GM21381 (cell line): ENCODE measurements around the gene REPS2.

ENCODE experiments used
- ATAC-seq: cut with Tn5 transposase; IDR thresholded peaks from one replicate; pipeline ENCODE4 v1.9.1; 2021; ENCODE audit warnings: mild to moderate bottlenecking, moderate library complexity; ENCODE audit not compliant: unreplicated experiment

Gene REPS2

GRCh38 chrX:17031827-17032226 is 85.4 kb downstream of the REPS2 start:
- no peak for ATAC-seq

GRCh38 chrX:17032351-17032750 is 85.9 kb downstream of the REPS2 start:
- no peak for ATAC-seq

DNA sequence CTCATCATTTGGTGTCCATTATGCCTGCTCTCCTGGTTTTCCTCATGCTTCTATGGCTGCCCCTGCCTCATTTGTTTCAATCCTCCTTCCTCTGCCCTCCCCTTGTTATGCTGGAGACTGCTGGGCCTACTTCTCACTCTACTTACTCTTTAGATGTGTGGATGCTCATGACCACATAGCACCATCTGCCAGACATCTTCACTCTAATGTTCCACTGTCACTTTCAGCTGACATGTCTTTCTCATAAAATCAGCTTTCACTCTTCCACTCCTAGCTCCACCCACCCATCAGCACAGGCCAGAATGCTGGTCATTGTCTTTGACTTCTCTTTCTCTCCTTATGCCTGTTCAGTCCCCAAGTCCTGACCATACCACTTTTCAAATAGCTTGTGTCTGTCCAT is 86.8 kb downstream of the REPS2 start:
- ATAC-seq = no peak

DNA sequence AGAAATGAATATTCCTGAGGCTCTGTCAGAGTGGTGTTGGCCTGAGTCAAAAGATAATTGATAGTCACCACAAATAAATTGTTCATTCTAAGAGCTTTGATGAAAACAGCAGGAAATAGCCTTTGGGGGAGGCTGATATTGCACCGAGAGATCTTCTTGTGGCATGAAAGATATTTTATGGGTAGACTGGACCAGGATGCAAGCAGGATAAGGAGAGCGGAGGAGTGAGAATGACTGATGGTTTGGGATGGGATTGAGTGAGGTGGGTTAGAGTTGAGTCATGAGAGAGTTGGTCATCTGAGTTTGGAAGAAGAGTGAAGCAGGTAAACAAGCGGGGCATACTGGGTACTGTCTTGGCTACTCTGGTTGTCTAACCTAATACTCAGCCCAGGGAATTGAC is 88.7 kb downstream of the REPS2 start:
- ATAC-seq = no peak

GRCh38 chrX:17036171-17036961 is 89.9 kb downstream of the REPS2 start:
- ATAC-seq = no peak

- no peak for ATAC-seq
Measured at GRCh38 chrX:17038277-17038676, 91.8 kb downstream of the REPS2 start.

GRCh38 chrX:17038681-17039161 is 92.3 kb downstream of the REPS2 start:
- no peak for ATAC-seq

- no peak for ATAC-seq
Measured at GRCh38 chrX:17039826-17040225, 93.4 kb downstream of the REPS2 start.

DNA sequence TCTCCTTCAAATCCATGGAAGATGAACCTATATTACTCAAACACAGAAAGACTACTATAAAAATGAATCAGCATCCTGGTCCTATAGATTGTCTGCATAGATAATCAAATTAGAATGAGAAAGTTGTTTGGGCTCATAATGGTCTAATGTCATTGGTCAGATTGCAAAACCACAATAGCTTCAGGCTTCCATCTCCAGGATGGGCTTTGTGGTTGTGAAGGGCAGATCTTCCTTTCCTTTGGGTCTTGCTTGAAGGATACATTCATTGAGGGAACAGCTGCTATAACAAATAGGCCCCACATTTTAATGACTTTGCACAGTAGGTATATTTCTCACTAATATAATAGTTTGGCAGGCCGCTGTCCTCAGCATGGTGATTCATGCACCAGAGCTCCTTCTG is 94.3 kb downstream of the REPS2 start:
- no peak for ATAC-seq

DNA sequence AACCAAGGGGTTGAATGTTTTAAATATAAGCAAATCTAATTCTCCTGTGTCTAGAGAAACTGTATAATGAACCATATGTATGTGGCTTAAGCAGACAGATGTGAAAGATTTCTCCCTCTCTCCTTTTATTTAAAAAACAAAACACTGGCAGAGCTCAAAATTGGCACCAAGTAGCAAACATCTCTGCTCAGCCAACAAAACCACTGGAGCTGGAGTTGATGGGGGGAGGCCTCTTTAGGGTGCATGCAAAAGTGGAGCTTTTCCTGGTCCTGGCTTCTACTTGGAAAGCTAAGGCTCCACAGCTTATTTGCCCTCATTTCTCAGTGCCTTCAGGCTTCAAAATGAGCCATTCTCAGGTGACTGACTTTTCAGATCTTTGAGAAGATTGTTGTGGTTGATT is 95.6 kb downstream of the REPS2 start:
- no peak for ATAC-seq

GRCh38 chrX:17046478-17047097 is 100.1 kb downstream of the REPS2 start:
- ATAC-seq = no peak

- no peak for ATAC-seq
Measured at GRCh38 chrX:17047224-17047623, 100.8 kb downstream of the REPS2 start.

DNA sequence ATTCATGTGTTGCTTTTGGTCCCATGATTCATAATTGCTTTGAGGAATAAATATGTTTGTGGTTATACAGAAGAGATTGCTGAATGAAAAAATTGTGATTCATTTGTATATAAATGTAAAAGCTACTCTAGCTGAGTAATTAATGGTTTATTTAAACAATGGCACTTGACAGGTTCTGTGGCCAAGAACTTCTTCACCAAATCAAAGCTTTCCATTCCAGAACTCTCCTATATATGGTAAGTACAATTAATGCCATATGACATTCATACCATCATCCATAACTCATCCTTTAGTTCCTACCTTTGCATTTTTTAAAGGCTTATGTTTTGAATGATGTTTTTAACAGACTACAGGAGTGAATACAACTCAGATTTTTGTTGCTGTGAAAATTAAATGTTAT is 105.8 kb downstream of the REPS2 start:
- ATAC-seq = no peak

DNA sequence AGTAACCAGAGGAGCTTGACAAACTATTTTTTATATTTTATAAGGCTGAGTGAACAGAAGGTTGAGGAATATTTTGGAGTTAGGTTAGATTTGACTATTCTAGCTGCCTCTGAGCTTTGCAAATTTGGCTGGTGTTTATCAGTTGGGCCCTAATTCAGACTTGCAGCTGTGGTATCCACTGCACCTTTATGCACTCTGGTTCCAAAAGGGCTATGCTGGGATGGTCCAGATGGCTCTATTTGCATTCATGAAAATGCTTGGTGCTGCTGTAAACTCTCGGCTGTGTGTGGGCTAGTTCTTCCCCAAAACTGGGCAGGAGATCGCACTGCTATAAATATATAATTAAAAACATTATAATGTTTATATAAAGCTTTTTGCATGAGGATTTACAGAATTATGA is 106.3 kb downstream of the REPS2 start:
- no peak for ATAC-seq

GRCh38 chrX:17053502-17053901 is 107.0 kb downstream of the REPS2 start:
- no peak for ATAC-seq

DNA sequence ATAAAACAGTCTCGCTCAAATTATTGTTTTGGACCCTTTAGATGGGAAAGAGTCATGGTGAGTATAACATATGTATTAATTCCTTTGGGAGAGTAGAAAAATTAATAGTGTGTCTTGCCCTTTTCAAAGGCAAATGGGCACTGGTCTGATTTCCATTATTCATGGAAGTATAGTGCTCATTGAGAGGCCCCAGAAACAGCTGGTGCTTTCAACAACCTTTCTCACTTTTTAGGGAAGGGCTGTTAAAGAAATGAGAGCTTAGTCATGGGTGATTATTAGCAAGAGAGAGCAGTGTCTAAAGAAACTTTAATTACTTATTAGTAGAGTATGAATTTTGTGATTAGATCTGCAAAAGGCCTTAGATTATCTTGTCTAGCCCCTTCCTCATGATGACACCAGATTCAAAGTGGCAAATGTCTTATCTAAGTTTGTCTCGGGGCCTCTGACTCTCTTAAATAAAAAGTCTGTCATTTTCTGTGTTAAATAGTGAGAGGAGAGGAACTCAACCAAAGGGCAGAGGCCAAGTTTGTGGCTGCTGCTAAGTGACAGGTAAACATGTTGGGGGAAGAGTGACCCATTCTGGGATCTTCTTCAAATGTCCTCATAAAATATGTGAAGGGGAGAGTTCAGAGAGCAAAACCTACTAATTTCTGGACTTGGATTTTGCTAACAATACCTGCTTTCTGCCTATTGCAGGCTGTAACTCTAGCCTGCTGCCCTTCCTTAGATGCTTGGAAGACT is 110.6 kb downstream of the REPS2 start:
- no peak for ATAC-seq

- ATAC-seq = no peak
Measured at GRCh38 chrX:17062065-17062464, 115.6 kb downstream of the REPS2 start.

DNA sequence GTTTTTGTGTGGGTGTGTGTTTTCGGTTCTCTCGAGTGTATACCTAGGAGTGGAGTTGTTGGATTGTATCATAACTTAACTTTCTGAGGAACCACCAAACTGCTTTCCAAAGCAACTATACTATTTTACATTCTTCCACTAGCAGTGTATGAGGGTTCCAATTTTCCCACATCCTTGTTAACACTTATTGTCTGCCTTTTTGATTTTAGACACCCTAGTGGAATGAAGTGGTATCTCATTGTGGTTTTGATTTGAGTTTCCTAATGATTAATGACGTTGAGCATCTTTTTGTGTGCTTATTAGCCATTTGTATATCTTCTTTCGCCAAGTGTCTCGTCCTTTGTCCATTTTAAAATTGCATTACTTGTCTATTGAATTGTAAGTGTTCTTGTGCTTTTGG is 118.6 kb downstream of the REPS2 start:
- no peak for ATAC-seq

- ATAC-seq = no peak
Measured at GRCh38 chrX:17067534-17067933, 121.1 kb downstream of the REPS2 start.

GRCh38 chrX:17072301-17072700 is 125.8 kb downstream of the REPS2 start:
- no peak for ATAC-seq

GRCh38 chrX:17072721-17073230 is 126.3 kb downstream of the REPS2 start:
- no peak for ATAC-seq

- no peak for ATAC-seq
Measured at GRCh38 chrX:17075004-17075403, 128.5 kb downstream of the REPS2 start.
